ENCODE measurements around the gene ITGBL1.

- no peak for TF ChIP-seq CTCF (IDR thresholded peaks at IDR 0.05)
- TF ChIP-seq POLR2A (IDR thresholded peaks at IDR 0.05): no peak
Measured at GRCh38 chr13:101576455-101576854, 124.0 kb downstream of the ITGBL1 start.

All from Peyer's patch (tissue), 4 donors.